ENCODE data around the gene CSRNP3.

CSRNP3 gene

GRCh38 chr2:165469417-165469816 is at the start of gene CSRNP3:
TSS of gene CSRNP3 (plus strand) at chr2:165469698. CDS start at chr2:165595066, 125,368 bp downstream.
- DNase-seq: peak; percentile 94

GRCh38 chr2:165420231-165420630 is 49.3 kb upstream of the CSRNP3 start:
- no peak for DNase-seq

- DNase-seq: no peak
Observed at GRCh38 chr2:165423081-165423480, 46.4 kb upstream of the CSRNP3 start.

GRCh38 chr2:165425556-165425955 is 43.9 kb upstream of the CSRNP3 start:
- no peak for DNase-seq

- DNase-seq: no peak
Observed at GRCh38 chr2:165427686-165428085, 41.8 kb upstream of the CSRNP3 start.

- no peak for DNase-seq
Observed at GRCh38 chr2:165428926-165429325, 40.6 kb upstream of the CSRNP3 start.

GRCh38 chr2:165431014-165431413 is 38.5 kb upstream of the CSRNP3 start:
- DNase-seq: no peak

- DNase-seq: no peak
Observed at GRCh38 chr2:165432234-165432966, 37.1 kb upstream of the CSRNP3 start.

- DNase-seq: peak; percentile 23
Observed at GRCh38 chr2:165434865-165435496, 34.5 kb upstream of the CSRNP3 start.

- peak; percentile 8 for DNase-seq
Observed at GRCh38 chr2:165435611-165436010, 33.9 kb upstream of the CSRNP3 start.

GRCh38 chr2:165436559-165436958 is 32.9 kb upstream of the CSRNP3 start:
- DNase-seq: no peak

- peak; percentile 89 for DNase-seq
Observed at GRCh38 chr2:165440367-165440766, 29.1 kb upstream of the CSRNP3 start.

GRCh38 chr2:165443511-165443910 is 26.0 kb upstream of the CSRNP3 start:
- DNase-seq: no peak

- no peak for DNase-seq
Observed at GRCh38 chr2:165448406-165448805, 21.1 kb upstream of the CSRNP3 start.

- DNase-seq: no peak
Observed at GRCh38 chr2:165450156-165450555, 19.3 kb upstream of the CSRNP3 start.

GRCh38 chr2:165452327-165452726 is 17.2 kb upstream of the CSRNP3 start:
- DNase-seq: no peak

GRCh38 chr2:165453561-165454094 is 15.9 kb upstream of the CSRNP3 start:
- no peak for DNase-seq

- DNase-seq: no peak
Observed at GRCh38 chr2:165454905-165455304, 14.6 kb upstream of the CSRNP3 start.

- DNase-seq: no peak
Observed at GRCh38 chr2:165456027-165456426, 13.5 kb upstream of the CSRNP3 start.

- peak; percentile 71 for DNase-seq
Observed at GRCh38 chr2:165462443-165462842, 7.1 kb upstream of the CSRNP3 start.

GRCh38 chr2:165466386-165466785 is 3.1 kb upstream of the CSRNP3 start:
- DNase-seq: no peak

- no peak for DNase-seq
Observed at GRCh38 chr2:165467921-165468320, 1.6 kb upstream of the CSRNP3 start.

- peak; percentile 45 for DNase-seq
Observed at GRCh38 chr2:165470361-165470760, 863 bp downstream of the CSRNP3 start.

GRCh38 chr2:165471349-165471950 is 2.0 kb downstream of the CSRNP3 start:
- DNase-seq: peak; percentile 72

Data from eye (tissue), 1 donor.